HG02973 (cell line): ENCODE results near the gene FMNL3.
"Not testable (repeated sequence)": the region's sequence is repeated elsewhere in the genome, so short reads cannot be mapped to it uniquely, and the experiment has no call there.

Experiments used
- ATAC-seq: cut with Tn5 transposase; IDR thresholded peaks from one replicate; pipeline ENCODE4 v1.9.1; 2021; ENCODE audit warnings: moderate library complexity; ENCODE audit not compliant: unreplicated experiment

FMNL3 gene, protein sequence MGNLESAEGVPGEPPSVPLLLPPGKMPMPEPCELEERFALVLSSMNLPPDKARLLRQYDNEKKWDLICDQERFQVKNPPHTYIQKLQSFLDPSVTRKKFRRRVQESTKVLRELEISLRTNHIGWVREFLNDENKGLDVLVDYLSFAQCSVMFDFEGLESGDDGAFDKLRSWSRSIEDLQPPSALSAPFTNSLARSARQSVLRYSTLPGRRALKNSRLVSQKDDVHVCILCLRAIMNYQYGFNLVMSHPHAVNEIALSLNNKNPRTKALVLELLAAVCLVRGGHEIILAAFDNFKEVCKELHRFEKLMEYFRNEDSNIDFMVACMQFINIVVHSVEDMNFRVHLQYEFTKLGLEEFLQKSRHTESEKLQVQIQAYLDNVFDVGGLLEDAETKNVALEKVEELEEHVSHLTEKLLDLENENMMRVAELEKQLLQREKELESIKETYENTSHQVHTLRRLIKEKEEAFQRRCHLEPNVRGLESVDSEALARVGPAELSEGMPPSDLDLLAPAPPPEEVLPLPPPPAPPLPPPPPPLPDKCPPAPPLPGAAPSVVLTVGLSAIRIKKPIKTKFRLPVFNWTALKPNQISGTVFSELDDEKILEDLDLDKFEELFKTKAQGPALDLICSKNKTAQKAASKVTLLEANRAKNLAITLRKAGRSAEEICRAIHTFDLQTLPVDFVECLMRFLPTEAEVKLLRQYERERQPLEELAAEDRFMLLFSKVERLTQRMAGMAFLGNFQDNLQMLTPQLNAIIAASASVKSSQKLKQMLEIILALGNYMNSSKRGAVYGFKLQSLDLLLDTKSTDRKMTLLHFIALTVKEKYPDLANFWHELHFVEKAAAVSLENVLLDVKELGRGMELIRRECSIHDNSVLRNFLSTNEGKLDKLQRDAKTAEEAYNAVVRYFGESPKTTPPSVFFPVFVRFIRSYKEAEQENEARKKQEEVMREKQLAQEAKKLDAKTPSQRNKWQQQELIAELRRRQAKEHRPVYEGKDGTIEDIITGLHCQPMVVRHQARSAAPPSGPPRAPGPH

DNA sequence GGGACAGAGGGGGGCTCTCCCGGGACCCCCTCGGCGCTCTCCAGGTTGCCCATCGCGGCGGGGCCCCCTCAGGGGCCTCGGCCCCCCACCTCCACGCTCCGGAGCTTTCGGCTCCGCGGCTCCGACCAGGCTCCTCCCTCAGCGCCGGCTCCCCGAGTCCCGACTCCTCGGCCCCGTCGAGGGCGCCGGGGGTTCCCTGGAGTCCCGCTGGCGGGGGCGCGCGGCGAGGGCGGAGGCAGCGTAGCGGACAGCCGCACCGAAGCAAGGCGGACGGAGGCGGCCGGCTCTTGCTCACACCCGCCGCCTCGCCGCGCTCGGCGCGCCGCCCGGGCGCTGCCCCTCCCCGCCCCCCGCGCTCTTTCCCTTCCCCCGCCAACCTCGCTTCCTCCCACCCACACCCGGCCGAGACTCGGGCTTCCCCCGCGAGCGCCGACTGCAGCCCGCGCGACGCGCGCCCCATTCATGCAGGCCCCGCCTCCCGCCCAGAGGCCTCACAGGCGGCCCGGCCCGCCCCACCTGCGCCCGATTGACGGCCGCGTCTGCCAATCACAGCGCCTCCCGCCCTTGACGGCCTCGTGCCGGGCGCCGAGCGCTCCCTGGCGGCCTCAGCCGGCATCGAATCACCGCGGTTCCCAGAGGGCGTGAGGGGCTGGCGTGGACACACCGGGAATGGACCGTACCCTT lies at the start of gene FMNL3:
Gene FMNL3 (minus strand): TSS at position 278 of the 684 bp plus-strand sequence. CDS start 225 bp downstream, at position 53.
- peak; percentile 67 for ATAC-seq

DNA sequence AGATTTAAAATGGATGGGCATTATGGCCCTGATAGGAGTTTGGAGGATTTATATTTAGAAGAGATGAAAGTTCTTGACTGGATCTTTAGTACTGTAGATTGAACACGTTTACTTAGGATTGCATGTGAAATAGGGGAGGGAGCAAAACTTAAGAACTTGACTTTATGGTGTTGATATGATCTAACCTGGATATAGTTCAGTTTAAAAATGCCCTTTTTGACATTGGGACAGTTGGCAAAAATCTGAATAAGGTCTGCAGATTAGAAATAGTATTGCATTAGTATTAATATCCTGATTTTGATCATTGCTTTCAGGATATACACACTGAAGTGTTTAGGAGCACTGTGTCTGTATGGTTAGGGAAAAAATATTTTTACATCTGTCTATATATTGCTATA lies 43.8 kb upstream of the FMNL3 start:
- no peak for ATAC-seq

DNA sequence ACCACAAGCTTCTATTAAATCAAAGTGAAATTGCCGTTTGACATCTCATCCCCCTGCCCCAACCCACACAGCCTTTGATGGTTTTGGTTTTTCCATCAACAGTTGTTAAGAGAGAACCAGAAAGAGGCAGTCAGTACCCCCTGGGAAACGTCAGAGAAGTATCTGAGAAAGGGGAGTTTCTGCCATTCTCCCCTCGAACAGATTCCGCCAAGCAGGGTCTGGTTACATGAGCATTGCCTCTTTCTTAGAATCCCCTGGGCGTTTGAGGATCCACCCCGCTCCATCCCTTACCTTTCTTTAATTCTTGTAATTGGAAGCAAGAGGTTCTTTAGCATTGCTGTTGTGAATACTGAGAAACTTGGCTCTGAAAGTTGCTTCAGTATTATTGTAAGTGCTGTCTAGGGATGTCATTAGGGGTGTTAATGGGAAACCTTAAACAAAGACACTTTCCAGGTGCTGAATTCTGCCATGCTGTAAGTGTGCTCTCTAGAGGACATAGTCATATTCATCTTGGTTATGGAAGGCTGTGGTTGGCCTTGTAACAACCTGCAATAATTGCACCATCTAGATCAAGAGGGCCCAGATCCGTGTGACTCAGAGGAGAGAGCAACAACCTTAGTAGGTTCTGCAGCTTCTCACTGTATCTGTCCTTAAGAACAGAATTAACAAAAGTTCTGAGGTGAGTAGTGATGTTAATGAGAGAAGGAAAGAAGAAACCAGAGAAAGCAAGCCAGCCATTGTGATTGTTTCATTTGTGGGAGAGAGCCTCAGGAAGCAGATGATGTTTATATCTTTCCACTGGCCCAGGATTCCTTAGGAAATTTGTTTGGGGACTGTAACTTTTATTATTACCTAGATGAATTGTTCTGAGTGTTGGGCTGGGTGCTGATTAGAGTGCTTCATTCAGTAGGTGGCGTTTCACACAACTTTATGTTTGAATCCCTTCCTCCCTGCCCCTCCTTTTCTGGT lies 43.1 kb upstream of the FMNL3 start:
- no peak for ATAC-seq

DNA sequence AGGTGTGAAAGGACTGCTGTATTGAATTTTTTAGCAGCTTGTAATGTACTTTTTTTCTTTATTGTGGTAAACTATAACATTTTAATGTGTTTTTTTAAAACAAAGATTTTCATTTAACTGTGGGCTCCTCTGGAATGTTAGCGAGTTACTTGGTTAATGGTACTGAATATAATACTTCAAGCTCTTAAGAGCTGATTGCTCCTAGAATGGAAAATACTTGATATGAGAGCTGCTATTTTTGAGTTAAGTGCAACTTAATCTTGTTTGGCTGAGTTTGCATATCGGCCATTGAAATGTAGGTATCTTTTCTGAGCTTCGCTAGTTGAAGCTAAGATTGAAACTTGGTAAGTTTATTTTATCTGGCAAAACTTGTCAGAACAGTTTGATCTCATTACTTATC lies 41.6 kb upstream of the FMNL3 start:
- ATAC-seq, result no peak

DNA sequence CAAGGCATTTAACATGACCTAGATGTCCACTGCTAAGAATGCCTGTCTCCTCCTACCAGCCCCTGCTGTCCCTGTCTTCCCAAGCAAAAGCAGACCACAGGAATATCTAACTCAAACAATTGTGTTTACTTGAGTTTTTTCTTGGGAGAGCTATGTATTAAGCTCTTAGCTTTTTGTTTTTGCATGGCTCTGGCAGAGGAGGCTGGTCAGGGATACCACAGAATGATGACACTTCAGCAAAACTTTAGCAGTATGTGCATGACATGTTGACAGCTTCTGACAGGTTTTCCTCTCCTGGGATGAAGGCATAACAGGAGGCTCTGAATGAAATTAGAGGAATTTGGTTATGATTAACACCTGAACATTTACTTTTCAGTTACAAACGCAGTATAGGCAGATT lies 41.1 kb upstream of the FMNL3 start:
- ATAC-seq, result no peak

DNA sequence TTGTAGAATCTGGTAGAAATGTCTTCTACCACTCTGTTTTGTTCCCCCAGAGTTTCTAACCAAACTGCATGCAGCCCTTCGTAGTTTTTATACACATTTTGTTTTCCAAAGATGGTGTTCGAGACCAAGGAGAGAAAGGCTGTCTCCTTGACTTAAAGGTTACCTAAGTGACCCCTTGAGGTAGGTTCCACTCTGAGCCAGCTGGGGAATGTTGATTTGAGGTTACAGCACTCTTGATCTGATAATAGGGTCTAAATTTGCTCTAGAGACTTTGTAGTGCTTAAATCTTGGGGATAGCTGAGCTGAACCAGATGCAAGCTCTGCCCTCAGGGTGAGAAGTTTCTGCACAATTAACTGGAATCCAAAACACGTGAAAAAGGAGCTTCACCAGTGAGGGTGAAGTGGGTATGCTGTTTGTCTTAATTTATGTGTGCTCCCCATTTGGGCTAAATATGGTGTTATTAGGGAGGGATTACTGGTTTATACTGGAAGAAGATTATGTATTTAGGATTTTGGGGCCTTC lies 37.2 kb upstream of the FMNL3 start:
- no peak for ATAC-seq

DNA sequence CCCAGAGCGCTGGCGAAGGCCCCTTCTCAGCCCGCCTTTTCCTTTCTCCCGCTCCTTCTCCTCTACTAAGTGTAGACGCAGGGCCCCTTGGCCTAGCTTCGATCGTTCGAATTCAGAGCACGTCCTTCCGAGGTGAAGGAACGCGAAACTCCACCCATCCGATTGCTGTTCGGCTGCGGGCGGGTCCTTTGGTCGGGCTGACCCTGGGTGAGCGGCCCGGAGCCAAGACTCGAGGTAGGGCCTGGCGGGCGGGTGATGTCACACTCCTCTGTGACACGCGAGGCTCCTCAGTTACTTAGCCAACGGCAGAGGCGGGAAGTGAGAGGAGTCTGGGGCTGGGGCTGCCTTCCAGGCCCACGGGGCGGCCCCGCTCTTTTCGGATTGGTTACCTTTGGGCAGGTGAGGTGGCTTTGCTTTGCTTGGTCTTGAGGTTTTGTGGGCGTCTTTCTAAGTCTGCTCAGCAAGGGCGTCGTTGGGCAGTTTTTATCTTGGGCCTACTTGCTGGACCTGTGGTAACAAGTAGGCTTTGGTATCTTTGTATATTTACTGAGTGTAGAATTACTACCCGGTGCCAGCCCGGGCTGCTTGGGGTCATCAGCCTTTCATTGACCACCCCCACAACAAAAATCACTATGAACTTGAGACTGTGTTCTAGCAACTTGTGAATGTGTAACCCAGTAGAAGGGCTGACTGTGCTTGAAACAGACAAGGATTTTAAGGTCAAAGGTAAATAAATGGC lies 34.8 kb upstream of the FMNL3 start:
- ATAC-seq, result peak; percentile 58

DNA sequence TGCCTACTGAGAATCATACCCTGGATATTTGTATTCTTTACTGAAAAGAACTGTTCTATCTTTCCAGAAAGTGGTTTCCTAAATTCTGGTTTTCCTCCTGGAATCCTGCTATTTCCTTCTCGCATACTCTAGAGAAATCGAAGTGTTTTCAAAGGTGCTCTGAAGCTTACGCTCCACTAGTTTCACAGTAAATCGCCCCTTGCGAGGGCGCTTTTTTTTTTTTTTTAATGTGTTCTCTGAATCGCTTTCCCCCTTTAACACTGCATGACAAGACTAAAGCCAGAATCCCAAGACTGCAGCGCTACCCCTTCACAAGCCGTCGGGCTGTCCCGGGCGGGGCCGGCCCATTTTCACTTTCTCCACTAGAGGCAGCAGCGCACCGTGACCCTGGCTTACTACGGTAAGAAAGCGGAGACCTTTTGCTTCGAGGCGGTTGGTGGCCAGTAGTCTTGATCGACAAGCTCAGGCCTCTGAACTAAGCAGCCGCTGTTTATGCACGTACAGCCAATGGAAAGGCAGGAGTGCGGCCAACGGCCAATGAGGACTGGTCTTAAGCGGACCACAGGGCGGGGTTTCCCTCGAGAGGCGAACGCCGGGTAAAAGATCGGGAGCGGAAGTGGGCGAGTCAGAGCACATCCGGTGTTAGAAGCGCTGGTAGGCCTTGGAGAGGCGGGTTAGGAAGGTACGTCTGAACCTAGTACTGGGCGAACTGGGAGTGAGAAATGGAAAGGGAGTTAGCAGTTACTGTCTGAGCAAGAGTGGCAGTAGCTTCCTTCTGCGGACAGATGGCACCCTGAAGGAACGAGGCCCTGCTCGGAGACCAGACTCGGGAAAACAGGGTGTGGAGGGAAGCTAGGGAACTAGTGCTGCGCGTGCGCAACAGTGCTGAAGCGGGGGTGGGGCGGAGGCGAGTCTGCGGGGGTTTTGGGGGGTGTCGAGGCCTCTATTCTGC lies 34.0 kb upstream of the FMNL3 start, which contains the start of gene TMBIM6:
Gene TMBIM6 (plus strand): TSS at position 628 of the 952 bp plus-strand sequence. CDS start 10,937 bp downstream, outside the sequence.
- peak; percentile 92 for ATAC-seq

DNA sequence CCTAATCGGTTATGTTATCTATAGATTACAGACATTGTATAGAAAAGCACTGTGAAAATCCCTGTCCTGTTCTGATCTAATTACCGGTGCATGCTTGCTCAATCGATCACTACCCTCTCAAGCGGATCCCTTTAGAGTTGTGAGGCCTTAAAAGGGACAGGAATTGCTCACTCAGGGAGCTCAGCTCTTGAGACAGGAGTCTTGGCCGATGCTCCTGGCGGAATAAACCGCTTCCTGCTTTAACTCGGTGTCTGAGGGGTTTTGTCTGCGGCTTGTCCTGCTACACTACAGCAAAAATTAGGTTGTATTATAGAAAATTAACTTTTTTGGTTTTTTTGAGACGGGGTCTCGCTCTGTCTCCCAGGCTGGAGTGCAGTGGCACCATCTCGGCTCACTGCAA lies 33.1 kb upstream of the FMNL3 start:
- ATAC-seq, result not testable (repeated sequence)

DNA sequence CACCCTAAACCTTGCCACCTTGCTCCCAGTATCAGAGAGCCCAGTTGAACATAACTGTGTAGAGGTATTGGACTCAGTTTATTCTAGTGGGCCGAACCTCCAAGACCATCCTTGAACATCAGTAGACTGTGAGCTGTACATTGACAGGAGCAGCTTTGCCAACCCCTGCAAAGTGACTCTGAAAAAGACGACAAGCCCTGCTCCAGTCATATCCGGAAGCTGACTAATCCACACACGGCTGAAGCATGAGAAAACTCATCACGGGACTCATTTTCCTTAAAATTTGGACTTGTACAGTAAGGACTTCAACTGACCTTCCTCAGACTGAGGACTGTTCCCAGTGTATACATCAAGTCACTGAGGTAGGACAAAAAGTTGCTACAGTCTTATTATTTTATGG lies 31.5 kb upstream of the FMNL3 start:
- not testable (repeated sequence) for ATAC-seq

DNA sequence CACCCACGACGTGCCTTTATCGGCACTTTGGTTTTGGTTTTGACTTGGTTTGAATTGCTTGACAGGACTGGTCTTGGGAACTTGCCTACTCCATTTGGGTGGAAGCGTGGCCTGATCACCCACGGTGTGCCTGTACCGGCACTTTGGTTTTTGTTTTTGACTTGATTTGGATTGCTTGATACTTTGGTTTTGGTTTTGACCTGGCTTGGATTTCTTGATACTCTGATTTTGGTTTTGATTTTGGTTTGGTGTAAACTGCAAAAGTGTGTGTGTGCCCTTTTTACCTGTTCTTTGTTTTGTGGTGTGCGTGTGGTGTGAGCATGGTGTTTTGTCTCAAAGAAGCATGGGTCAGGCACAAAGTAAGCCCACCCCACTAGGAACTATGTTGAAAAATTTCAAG lies 27.7 kb upstream of the FMNL3 start:
- not testable (repeated sequence) for ATAC-seq

DNA sequence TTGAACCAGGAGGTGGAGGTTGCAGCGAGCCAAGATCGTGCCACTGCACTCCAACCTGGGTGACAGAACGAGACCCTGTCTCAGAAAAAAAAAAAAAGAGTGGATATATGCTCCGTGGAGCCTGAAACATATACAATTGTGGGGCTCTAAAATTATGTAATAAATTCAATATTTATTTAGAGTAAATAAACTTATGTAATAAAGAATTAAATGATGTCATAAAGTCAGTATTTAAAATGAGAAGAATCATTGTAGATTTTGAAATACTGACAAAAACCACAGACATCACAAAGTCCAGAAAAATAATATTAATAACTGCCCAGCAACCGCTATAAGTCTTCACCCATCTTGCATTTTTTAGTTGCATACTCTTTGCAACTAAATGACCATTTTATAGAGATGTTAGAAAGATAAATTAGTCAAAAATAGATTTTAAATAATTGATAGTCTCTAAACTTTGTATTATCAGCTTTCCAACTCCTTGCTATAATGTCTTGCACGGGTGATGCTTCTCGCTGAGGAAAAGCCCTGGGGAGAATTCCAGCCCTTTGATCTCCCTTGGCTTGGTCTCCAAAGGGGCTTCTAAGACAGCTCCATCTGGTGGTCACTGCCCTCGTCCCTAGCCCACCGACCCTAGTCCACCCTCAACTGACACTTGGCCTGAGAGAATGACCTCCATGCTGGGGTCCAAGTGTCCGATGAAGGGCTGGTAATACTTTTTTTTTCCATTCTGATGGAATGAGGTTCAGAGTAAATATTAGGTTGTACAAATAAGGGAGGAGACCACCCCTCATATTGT lies 26.2 kb upstream of the FMNL3 start:
- no peak for ATAC-seq

DNA sequence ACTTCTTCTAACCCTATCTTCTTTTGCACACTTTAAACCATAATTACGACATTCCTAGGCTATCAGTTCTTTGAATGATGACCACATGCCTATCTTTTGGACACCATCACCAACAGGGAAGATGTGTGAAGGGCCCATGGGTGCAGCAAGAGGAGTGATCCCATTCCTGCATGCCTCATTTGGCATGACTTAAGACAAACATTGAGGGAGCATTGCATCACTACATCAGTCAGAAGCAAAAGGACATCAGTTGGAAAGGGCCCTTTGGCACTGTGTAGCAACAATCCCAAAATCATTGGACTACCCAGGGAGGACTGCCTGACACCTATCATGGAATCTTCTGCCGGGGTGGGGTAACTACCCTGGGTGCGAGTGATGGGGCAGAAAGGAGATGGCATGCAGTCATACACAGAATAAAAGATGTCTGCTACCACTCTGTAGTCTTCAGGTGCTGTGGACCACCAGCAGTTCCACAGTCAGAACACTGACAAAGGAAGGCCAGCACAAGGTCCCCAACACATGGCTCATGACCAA lies 23.4 kb upstream of the FMNL3 start:
- no peak for ATAC-seq

DNA sequence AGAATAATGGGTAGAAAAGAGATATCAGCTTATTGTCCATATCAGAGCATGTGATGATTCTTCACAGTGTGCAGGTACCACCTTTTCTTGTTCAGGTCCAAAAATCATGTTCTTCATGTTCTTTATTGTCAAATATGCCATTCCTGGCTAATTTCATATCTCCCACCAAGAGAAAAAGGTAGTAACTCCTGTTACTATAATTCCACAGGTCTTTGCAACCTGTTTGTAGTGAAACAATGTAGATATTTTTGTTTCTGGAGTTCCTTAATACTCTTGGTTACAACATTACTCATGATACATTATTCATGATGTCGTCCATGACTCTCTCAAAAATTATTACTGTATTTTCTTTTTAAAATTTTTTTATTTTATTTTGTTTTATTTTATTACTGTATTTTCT lies 22.8 kb upstream of the FMNL3 start:
- no peak for ATAC-seq

DNA sequence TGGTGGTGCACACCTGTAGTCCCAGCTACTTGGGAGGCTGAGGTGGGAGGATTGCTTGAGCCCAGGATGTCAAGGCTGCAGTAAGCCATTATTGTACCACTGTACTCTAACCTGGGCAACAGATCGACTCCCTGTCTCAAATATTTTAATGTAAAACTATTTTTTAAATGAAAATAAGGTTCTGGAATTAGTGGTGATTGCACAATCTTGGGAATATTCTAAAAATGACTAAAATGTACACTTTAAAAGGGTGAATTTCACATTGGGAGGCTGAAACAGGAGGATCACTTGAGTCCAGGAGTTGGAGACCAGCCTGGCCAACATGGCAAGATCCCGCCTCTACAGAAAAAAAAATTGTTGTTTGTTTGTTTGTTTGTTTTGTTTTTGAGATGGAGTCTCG lies 21.2 kb upstream of the FMNL3 start:
- no peak for ATAC-seq

DNA sequence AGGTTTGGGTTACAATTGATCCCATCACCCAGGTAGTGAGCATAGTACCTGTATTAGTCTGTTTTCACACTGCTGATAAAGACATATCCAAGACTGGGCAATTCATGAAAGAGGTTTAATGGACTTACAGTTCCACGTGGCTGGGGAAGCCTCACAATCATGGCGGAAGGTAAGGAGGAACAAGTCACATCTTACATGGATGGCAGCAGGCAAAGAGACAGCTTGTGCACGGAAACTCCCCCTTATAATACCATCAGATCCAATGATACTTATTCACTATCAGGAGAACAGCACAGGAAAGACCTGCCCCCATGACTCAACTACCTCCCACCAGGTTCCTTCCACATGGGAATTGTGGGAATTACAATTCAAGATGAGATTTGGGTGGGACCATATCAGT lies 14.2 kb upstream of the FMNL3 start:
- ATAC-seq, result not testable (repeated sequence)

DNA sequence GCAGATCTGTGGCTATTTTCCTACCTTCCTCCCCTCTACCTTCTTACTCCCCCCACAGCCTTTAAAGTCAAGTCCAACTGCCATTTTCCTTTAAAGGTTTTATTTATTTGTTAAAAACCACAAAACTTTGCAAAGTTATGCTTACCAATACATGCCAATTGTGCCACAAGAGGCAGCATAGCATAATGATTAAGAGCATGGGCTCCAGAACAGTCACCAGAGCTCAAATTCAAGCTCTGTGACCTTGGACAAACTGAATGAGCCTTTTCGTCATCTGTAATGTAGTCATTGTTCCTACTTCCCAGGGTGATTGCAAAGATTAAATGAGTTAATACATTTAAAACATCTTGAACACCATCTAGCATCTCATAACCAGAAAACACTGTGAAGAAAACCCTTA lies 13.0 kb upstream of the FMNL3 start:
- no peak for ATAC-seq
